ENCODE measurements around the gene ARHGAP27. TPM values are rescaled to one million over a fixed set of nuclear protein-coding genes. Genes with fewer than 3 reads are reported as not detected.

The ARHGAP27 gene
- total RNA-seq, 1 donor from 2014 or later = 1.4 TPM

- DNase-seq (ENCODE audit: low read depth, low spot score) = no peak
- peaks cover 16% of the 10 kb centered on the region for H3K27me3 Mint-ChIP-seq (ENCODE audit: low read depth)
- peaks cover 2% of the 10 kb centered on the region for H3K9me3 Mint-ChIP-seq
- H3K4me3 Mint-ChIP-seq = no peak overlapping the region
- H3K36me3 Mint-ChIP-seq (ENCODE audit: low read depth) = no peaks in the 10 kb centered on the region
- TF ChIP-seq, protein P1, sequence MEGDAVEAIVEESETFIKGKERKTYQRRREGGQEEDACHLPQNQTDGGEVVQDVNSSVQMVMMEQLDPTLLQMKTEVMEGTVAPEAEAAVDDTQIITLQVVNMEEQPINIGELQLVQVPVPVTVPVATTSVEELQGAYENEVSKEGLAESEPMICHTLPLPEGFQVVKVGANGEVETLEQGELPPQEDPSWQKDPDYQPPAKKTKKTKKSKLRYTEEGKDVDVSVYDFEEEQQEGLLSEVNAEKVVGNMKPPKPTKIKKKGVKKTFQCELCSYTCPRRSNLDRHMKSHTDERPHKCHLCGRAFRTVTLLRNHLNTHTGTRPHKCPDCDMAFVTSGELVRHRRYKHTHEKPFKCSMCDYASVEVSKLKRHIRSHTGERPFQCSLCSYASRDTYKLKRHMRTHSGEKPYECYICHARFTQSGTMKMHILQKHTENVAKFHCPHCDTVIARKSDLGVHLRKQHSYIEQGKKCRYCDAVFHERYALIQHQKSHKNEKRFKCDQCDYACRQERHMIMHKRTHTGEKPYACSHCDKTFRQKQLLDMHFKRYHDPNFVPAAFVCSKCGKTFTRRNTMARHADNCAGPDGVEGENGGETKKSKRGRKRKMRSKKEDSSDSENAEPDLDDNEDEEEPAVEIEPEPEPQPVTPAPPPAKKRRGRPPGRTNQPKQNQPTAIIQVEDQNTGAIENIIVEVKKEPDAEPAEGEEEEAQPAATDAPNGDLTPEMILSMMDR (conservative IDR thresholded peaks at IDR 0.05) = no peak
- peaks cover 5% of the 10 kb centered on the region for H3K4me1 Mint-ChIP-seq
- H3K27ac Mint-ChIP-seq (ENCODE audit: unreplicated experiment) = no peak overlapping the region
Observed at GRCh38 chr17:45357364-45357997, 75.2 kb downstream of the ARHGAP27 start.

GRCh38 chr17:45355087-45355486 lies 77.6 kb downstream of the ARHGAP27 start:
- H3K36me3 Mint-ChIP-seq (ENCODE audit: low read depth) = no peaks in the 10 kb centered on the region
- peaks cover 6% of the 10 kb centered on the region for H3K9me3 Mint-ChIP-seq
- no peak for DNase-seq (ENCODE audit: low read depth, low spot score)
- peaks cover 5% of the 10 kb centered on the region for H3K4me1 Mint-ChIP-seq
- peaks cover 18% of the 10 kb centered on the region for H3K27me3 Mint-ChIP-seq (ENCODE audit: low read depth)
- no peak overlapping the region for H3K4me3 Mint-ChIP-seq
- H3K27ac Mint-ChIP-seq (ENCODE audit: unreplicated experiment) = no peak overlapping the region
- TF ChIP-seq, protein P1 (conservative IDR thresholded peaks at IDR 0.05) = no peak

DNA sequence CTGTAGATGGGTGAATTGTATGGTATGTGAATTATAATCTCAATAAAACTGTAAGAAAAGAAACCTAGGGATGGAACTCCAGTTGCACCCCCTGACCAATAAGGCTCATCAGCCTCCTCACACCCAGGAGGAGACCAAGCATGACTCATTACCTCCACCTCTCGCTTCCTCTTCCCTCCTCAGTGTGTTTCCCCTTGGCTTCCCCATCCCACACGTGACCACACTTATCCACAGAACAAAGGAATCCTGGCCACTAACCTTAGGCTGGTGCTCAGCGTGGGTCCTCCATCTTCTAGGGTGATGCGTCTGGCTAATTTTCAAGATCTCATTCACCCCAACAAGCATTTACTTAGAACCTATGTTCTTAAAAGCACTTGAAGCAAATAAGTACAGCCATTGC lies 79.6 kb downstream of the ARHGAP27 start:
- H3K4me3 Mint-ChIP-seq = no peak overlapping the region
- peaks cover 5% of the 10 kb centered on the region for H3K4me1 Mint-ChIP-seq
- TF ChIP-seq, protein P1 (conservative IDR thresholded peaks at IDR 0.05) = no peak
- H3K36me3 Mint-ChIP-seq (ENCODE audit: low read depth) = no peaks in the 10 kb centered on the region
- peaks cover 6% of the 10 kb centered on the region for H3K9me3 Mint-ChIP-seq
- no peak overlapping the region for H3K27ac Mint-ChIP-seq (ENCODE audit: unreplicated experiment)
- peaks cover 20% of the 10 kb centered on the region for H3K27me3 Mint-ChIP-seq (ENCODE audit: low read depth)
- DNase-seq (ENCODE audit: low read depth, low spot score) = no peak

GRCh38 chr17:45351831-45352230 lies 80.8 kb downstream of the ARHGAP27 start:
- Mint-ChIP-seq H3K27ac (ENCODE audit: unreplicated experiment) (no peak overlapping the region), H3K9me3 (peaks cover 6% of the 10 kb centered on the region)

GRCh38 chr17:45347444-45347843 lies 85.2 kb downstream of the ARHGAP27 start:
- H3K27me3 Mint-ChIP-seq (ENCODE audit: low read depth) = peaks cover 11% of the 10 kb centered on the region
- TF ChIP-seq, protein P1 (conservative IDR thresholded peaks at IDR 0.05) = no peak
- H3K4me3 Mint-ChIP-seq = no peak overlapping the region

More at GRCh38 chr17:45351831-45352230, 80.8 kb downstream of the ARHGAP27 start:
- H3K4me1 Mint-ChIP-seq = peaks cover 5% of the 10 kb centered on the region
- no peak overlapping the region for H3K4me3 Mint-ChIP-seq
- H3K36me3 Mint-ChIP-seq (ENCODE audit: low read depth) = no peaks in the 10 kb centered on the region
- DNase-seq (ENCODE audit: low read depth, low spot score) = no peak
- H3K27me3 Mint-ChIP-seq (ENCODE audit: low read depth) = peaks cover 17% of the 10 kb centered on the region
- TF ChIP-seq, protein P1 (conservative IDR thresholded peaks at IDR 0.05) = no peak

More at GRCh38 chr17:45347444-45347843, 85.2 kb downstream of the ARHGAP27 start:
- H3K27ac Mint-ChIP-seq (ENCODE audit: unreplicated experiment) = no peak overlapping the region
- H3K4me1 Mint-ChIP-seq = no peaks in the 10 kb centered on the region
- no peak for DNase-seq (ENCODE audit: low read depth, low spot score)
- H3K36me3 Mint-ChIP-seq (ENCODE audit: low read depth) = no peaks in the 10 kb centered on the region
- H3K9me3 Mint-ChIP-seq = peaks cover 3% of the 10 kb centered on the region

All from neural crest cell (in vitro differentiated cells).